Astrocyte of the cerebellum (primary cell): ENCODE measurements around the gene BROX.
"Not testable (repeated sequence)": the region's sequence is repeated elsewhere in the genome, so short reads cannot be mapped to it uniquely, and the experiment has no call there.

Experiments used
- DNase-seq: peaks from one replicate; pipeline ENCODE4 v3.0.0-alpha.2; 2011; ENCODE audit warnings: low read depth
- H3K4me3 ChIP-seq: 2 replicates; pipeline ENCODE4 v1.5.1; 2011; ENCODE audit warnings: mild to moderate bottlenecking, low read depth, low read length, moderate library complexity
- in situ Hi-C: cut with HindIII; loops from 2 replicates; pipeline ENCODE4 v1.10.0; 2017; ENCODE audit warnings: low sequenced_read_pairs
- TF ChIP-seq, protein P1 (sequence below): IDR thresholded peaks from 2 replicates; pipeline ENCODE4 v1.5.1; 2012; ENCODE audit warnings: low read length, low read depth, moderate library complexity, mild to moderate bottlenecking; ENCODE audit errors: missing control alignments

BROX gene

DNA sequence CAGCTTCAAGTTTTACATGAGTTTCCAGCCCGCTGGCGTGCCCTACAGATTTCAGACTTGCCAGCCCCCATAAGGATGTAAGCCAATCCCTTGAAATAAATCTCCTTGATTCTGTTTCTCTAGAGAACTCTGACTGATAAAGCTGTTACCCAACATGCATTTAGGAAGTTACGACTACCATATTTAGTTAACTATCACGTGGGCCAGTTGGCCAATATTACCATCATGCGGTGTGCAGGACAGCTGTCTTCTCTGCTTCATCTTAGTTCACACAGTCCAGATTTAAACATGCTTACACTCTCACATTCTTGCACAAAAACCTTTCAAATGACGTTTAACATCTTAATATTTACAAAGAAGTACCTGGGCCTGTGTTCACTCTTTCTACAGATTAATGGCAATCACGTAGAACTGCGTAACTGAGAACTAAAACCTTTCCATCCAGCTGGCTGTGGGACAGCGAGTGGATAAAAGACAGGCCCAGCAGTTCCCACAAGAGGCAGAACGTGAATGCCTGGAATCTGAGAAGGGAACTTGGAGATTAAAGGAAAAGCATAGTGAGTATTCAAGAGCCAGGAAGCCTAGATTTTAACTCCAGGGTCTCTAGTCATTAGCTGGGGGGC is 45.4 kb downstream of the BROX start:
- DNase-seq = no peak
- TF ChIP-seq, protein P1, sequence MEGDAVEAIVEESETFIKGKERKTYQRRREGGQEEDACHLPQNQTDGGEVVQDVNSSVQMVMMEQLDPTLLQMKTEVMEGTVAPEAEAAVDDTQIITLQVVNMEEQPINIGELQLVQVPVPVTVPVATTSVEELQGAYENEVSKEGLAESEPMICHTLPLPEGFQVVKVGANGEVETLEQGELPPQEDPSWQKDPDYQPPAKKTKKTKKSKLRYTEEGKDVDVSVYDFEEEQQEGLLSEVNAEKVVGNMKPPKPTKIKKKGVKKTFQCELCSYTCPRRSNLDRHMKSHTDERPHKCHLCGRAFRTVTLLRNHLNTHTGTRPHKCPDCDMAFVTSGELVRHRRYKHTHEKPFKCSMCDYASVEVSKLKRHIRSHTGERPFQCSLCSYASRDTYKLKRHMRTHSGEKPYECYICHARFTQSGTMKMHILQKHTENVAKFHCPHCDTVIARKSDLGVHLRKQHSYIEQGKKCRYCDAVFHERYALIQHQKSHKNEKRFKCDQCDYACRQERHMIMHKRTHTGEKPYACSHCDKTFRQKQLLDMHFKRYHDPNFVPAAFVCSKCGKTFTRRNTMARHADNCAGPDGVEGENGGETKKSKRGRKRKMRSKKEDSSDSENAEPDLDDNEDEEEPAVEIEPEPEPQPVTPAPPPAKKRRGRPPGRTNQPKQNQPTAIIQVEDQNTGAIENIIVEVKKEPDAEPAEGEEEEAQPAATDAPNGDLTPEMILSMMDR = no peak
- H3K4me3 ChIP-seq = no peak overlapping the region
- in situ Hi-C loops = no loop called here

- in situ Hi-C loops = no loop called here
- no peak overlapping the region for H3K4me3 ChIP-seq
- TF ChIP-seq, protein P1 = no peak
- no peak for DNase-seq
These were observed 47.2 kb downstream of the BROX start for GRCh38 chr1:222759451-222760035.

DNA sequence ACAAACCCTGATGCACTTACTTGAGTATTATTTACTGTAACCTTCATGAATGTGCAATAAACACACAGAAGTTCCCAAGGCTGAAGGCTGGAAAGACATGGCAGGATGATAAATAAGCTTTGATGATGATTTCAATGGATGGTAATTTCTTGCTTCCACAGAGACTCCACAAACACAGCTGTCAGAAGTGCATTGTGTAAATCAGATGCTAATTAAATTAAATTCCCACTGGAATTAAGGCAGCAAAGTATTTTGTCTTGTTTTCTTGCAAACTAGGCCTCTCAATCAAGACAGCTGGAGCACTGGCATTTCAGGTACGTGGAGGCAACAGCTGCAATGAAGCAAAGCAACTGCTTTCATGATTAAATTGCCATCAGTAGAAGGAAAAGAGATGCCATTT is 48.7 kb downstream of the BROX start:
- TF ChIP-seq, protein P1 = no peak
- DNase-seq = no peak
- H3K4me3 ChIP-seq = no peak overlapping the region
- in situ Hi-C loops = no loop called here

- in situ Hi-C loops, DNase-seq: not testable (repeated sequence)
These were observed 49.8 kb downstream of the BROX start for GRCh38 chr1:222762178-222762577.

GRCh38 chr1:222767152-222767571 is 54.8 kb downstream of the BROX start:
- TF ChIP-seq, protein P1 = no peak
- in situ Hi-C loops = no loop called here
- H3K4me3 ChIP-seq = no peak overlapping the region
- no peak for DNase-seq

More at GRCh38 chr1:222762178-222762577, 49.8 kb downstream of the BROX start:
- not testable (repeated sequence) for H3K4me3 ChIP-seq

DNA sequence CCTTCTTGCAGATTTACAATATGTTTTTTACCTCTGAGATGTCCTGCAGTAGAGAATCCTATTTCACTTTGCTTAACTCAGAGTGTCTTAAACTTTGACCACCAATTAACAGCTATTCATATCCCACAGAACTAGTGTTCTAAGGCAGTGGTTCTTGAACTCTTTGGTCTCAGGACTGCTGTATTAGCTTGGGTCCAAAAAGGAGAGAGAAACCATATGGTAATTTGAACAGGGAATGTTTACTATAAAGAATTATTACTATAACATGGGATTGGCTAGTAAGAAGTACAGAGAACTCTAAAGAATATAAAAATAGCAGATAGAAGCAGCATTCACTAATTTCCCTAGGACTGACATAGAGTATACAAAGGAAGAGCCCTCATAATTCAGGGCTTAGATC is 56.2 kb downstream of the BROX start:
- in situ Hi-C loops = no loop called here
- TF ChIP-seq, protein P1 = no peak
- H3K4me3 ChIP-seq = no peak overlapping the region
- DNase-seq = no peak

- in situ Hi-C loops = no loop called here
- H3K4me3 ChIP-seq = no peak overlapping the region
- TF ChIP-seq, protein P1 = peak; percentile 5
- no peak for DNase-seq
These were observed 56.8 kb downstream of the BROX start for GRCh38 chr1:222769181-222769580.
